WTC11 (cell line): Measurements from ENCODE around the gene ZNF714. TPM values are rescaled to one million over a fixed set of nuclear protein-coding genes. Genes with fewer than 3 reads are reported as not detected.

Experiments used
- ATAC-seq: fragments of 200-7000 bp; cut with Tn5 transposase; 2 replicates; pipeline ENCODE4 v1.10.0; 2021; ENCODE audit warnings: mild to moderate bottlenecking, moderate library complexity
- Bru-seq: library from RNA; stranded (reverse); fragments of 400-500 nt; gene quantifications from one replicate; lab custom pipeline; 2021; lab: Mats Ljungman, UMichigan
- CTCF ChIA-PET: fragments of 300-600 bp; sonication (Branson Sonifier 250); formaldehyde crosslinking; loops from one replicate; lab custom pipeline; 2021; ENCODE audit warnings: antibody characterized with exemption; lab: Charles Lee
- POLR2A ChIA-PET: fragments of 350-600 bp; sonication (Branson Sonifier 250); formaldehyde crosslinking; loops from one replicate; lab custom pipeline; 2021; ENCODE audit warnings: antibody characterized with exemption; lab: Charles Lee
- DNase-seq: peaks from one replicate; pipeline ENCODE4 v3.0.0; 2021; ENCODE audit warnings: low spot score
- H3K27ac Mint-ChIP-seq: 2 replicates; pipeline ENCODE4 v1.8.0; 2021; ENCODE audit warnings: mixed read lengths
- H3K27me3 Mint-ChIP-seq: 2 replicates; pipeline ENCODE4 v1.8.0; 2021; ENCODE audit warnings: low read depth, mild to moderate bottlenecking, moderate library complexity, mixed read lengths
- H3K36me3 Mint-ChIP-seq: 2 replicates; pipeline ENCODE4 v1.8.0; 2021; ENCODE audit warnings: mixed read lengths
- H3K4me1 Mint-ChIP-seq: 2 replicates; pipeline ENCODE4 v1.8.0; 2022; ENCODE audit warnings: mixed read lengths
- H3K4me3 Mint-ChIP-seq: 2 replicates; pipeline ENCODE4 v1.8.0; 2021; ENCODE audit warnings: mild to moderate bottlenecking, moderate library complexity, mixed read lengths
- H3K9me3 Mint-ChIP-seq: 2 replicates; pipeline ENCODE4 v1.8.0; 2021; ENCODE audit warnings: mixed read lengths
- CDX4 ChIP-seq: fragments of 250-450 bp; sonication (Bioruptor Pico); IDR thresholded peaks from 2 replicates; pipeline ENCODE4 v1.9.0; 2021; ENCODE audit warnings: moderate library complexity, mild to moderate bottlenecking, inconsistent platforms, borderline replicate concordance
- ESRRA ChIP-seq: sonication (generic); formaldehyde crosslinking; IDR thresholded peaks from 2 replicates; pipeline ENCODE4 v1.8.1; 2022; ENCODE audit warnings: mild to moderate bottlenecking, missing genetic modification reagents, borderline replicate concordance
- GABPB1 ChIP-seq: sonication (generic); formaldehyde crosslinking; IDR thresholded peaks from 2 replicates; pipeline ENCODE4 v1.8.1; 2023; ENCODE audit warnings: mild to moderate bottlenecking, missing genetic modification reagents
- GRHL2 ChIP-seq: fragments of 250-450 bp; sonication (Bioruptor Pico); IDR thresholded peaks from 2 replicates; pipeline ENCODE4 v1.8.0; 2022; ENCODE audit warnings: mild to moderate bottlenecking, moderate library complexity; ENCODE audit not compliant: insufficient replicate concordance, severe bottlenecking
- IRF1 ChIP-seq: sonication (generic); formaldehyde crosslinking; IDR thresholded peaks from 2 replicates; pipeline ENCODE4 v1.8.0; 2023; ENCODE audit warnings: missing genetic modification reagents
- IRF2 ChIP-seq: sonication (generic); formaldehyde crosslinking; IDR thresholded peaks from 2 replicates; pipeline ENCODE4 v1.8.0; 2022; ENCODE audit warnings: low read depth, missing genetic modification reagents, borderline replicate concordance
- JUN ChIP-seq: sonication (generic); formaldehyde crosslinking; IDR thresholded peaks from 2 replicates; pipeline ENCODE4 v1.8.0; 2023; ENCODE audit warnings: mild to moderate bottlenecking, missing genetic modification reagents
- KAT7 ChIP-seq: sonication (generic); formaldehyde crosslinking; IDR thresholded peaks from 2 replicates; pipeline ENCODE4 v1.8.1; 2023; ENCODE audit warnings: missing genetic modification reagents, mild to moderate bottlenecking, borderline replicate concordance
- NFATC4 ChIP-seq: fragments of 250-450 bp; sonication (Bioruptor Pico); IDR thresholded peaks from 2 replicates; pipeline ENCODE4 v1.9.0; 2021; ENCODE audit warnings: mild to moderate bottlenecking
- NFE2L1 ChIP-seq: sonication (generic); formaldehyde crosslinking; IDR thresholded peaks from 2 replicates; pipeline ENCODE4 v1.8.1; 2023; ENCODE audit warnings: missing genetic modification reagents
- NR2C2 ChIP-seq: sonication (generic); formaldehyde crosslinking; IDR thresholded peaks from 2 replicates; pipeline ENCODE4 v1.8.0; 2022; ENCODE audit warnings: mild to moderate bottlenecking, missing genetic modification reagents
- SMAD3 ChIP-seq: sonication (generic); formaldehyde crosslinking; IDR thresholded peaks from 2 replicates; pipeline ENCODE4 v1.8.0; 2022; ENCODE audit warnings: missing genetic modification reagents, mild to moderate bottlenecking, borderline replicate concordance
- SMAD4 ChIP-seq: sonication (generic); formaldehyde crosslinking; IDR thresholded peaks from 2 replicates; pipeline ENCODE4 v1.8.0; 2022; ENCODE audit warnings: mild to moderate bottlenecking, missing genetic modification reagents
- TCF7 ChIP-seq: sonication (generic); formaldehyde crosslinking; IDR thresholded peaks from 2 replicates; pipeline ENCODE4 v1.8.0; 2022; ENCODE audit warnings: mild to moderate bottlenecking, low read depth, missing genetic modification reagents, moderate library complexity
- TEAD4 ChIP-seq: sonication (generic); formaldehyde crosslinking; IDR thresholded peaks from 2 replicates; pipeline ENCODE4 v1.8.0; 2022; ENCODE audit warnings: mild to moderate bottlenecking, missing genetic modification reagents
- USF2 ChIP-seq: sonication (generic); formaldehyde crosslinking; IDR thresholded peaks from 2 replicates; pipeline ENCODE4 v1.8.1; 2023; ENCODE audit warnings: mild to moderate bottlenecking, missing genetic modification reagents, moderate library complexity
- ZBTB21 ChIP-seq: sonication (generic); formaldehyde crosslinking; IDR thresholded peaks from 2 replicates; pipeline ENCODE4 v1.8.1; 2023; ENCODE audit warnings: mild to moderate bottlenecking, missing genetic modification reagents, borderline replicate concordance
- ZNF121 ChIP-seq: sonication (generic); formaldehyde crosslinking; IDR thresholded peaks from 2 replicates; pipeline ENCODE4 v1.8.0; 2023; ENCODE audit warnings: missing genetic modification reagents
- ZNF219 ChIP-seq: sonication (generic); formaldehyde crosslinking; IDR thresholded peaks from 2 replicates; pipeline ENCODE4 v1.8.0; 2023; ENCODE audit warnings: missing genetic modification reagents, mild to moderate bottlenecking, borderline replicate concordance
- ZNF263 ChIP-seq: sonication (generic); formaldehyde crosslinking; IDR thresholded peaks from 2 replicates; pipeline ENCODE4 v1.8.1; 2022; ENCODE audit warnings: low read depth, mild to moderate bottlenecking, moderate library complexity, missing genetic modification reagents
- ZNF281 ChIP-seq: sonication (generic); formaldehyde crosslinking; IDR thresholded peaks from 2 replicates; pipeline ENCODE4 v1.8.0; 2023; ENCODE audit warnings: mild to moderate bottlenecking, missing genetic modification reagents
- ZNF317 ChIP-seq: sonication (generic); formaldehyde crosslinking; IDR thresholded peaks from 2 replicates; pipeline ENCODE4 v1.8.1; 2023; ENCODE audit warnings: low read depth, mild to moderate bottlenecking, moderate library complexity, missing genetic modification reagents, borderline replicate concordance
- ZNF416 ChIP-seq: fragments of 250-450 bp; sonication (Bioruptor Pico); IDR thresholded peaks from 2 replicates; pipeline ENCODE4 v1.9.0; 2021; ENCODE audit warnings: mild to moderate bottlenecking, inconsistent platforms
- ZSCAN18 ChIP-seq: fragments of 250-450 bp; sonication (Bioruptor Pico); IDR thresholded peaks from 2 replicates; pipeline ENCODE4 v2.1.2; 2022; ENCODE audit warnings: mild to moderate bottlenecking, moderate library complexity
- long read RNA-seq, 3 experiments: library from RNA in 1 of 3; library from capped mRNA in 1 of 3; library from polyadenylated mRNA in 1 of 3; unstranded in 2 of 3; stranded (forward) in 1 of 3; transcript quantifications; one replicate each; pipeline ENCODE4 v2.0.0, GENCODE V29; 2021
- total RNA-seq: library from RNA; stranded (reverse); gene quantifications from 3 replicates; pipeline ENCODE4 v1.2.3, GENCODE V29; 2021
- TF ChIP-seq, protein P1 (sequence below): sonication (generic); formaldehyde crosslinking; IDR thresholded peaks from 2 replicates; pipeline ENCODE4 v1.8.1; 2022; ENCODE audit warnings: missing genetic modification reagents, borderline replicate concordance
- TF ChIP-seq, protein P2 (sequence below): sonication (generic); formaldehyde crosslinking; IDR thresholded peaks from 2 replicates; pipeline ENCODE4 v1.8.1; 2022; ENCODE audit warnings: low read depth, missing genetic modification reagents, borderline replicate concordance

Gene ZNF714
- total RNA-seq (50.0 to 60.4 TPM (median 50.8 TPM) in 3 replicates), Bru-seq, nascent RNA (percentile 96 among the genes with signal in this experiment)
- long read RNA-seq, experiment 1, partial matches to known transcripts: 28 of 90 reads
- long read RNA-seq, experiment 1, other reads (novel, unspliced or antisense): 58 of 90 reads
- long read RNA-seq, experiment 2, partial matches to known transcripts: 2 of 23 reads
- long read RNA-seq, experiment 2, other reads (novel, unspliced or antisense): 20 of 23 reads
- long read RNA-seq, experiment 3, partial matches to known transcripts: 10 of 43 reads
- long read RNA-seq, experiment 3, other reads (novel, unspliced or antisense): 28 of 43 reads

- CTCF ChIA-PET: interaction anchor here (0.8 kb wide), 1 partner anchor 175 kb away, joined by 3 read pairs; no protein-coding TSS in a partner anchor
- POLR2A ChIA-PET: interaction anchor here (0.7 to 1.6 kb wide), 12 partner anchors 11 to 770 kb away, joined by 3 to 14 read pairs (median 4); partner anchors contain the start of genes ZNF430, ZNF431, ZNF626 and ZNF738
- peaks cover 30% of the 10 kb centered on the region for H3K36me3 Mint-ChIP-seq
- TF ChIP-seq NR2C2 (CRISPR knock-in tag) (no peak), ZSCAN18 (CRISPR knock-in tag) (no peak), KAT7 (CRISPR knock-in tag) (no peak; the same call in 1 of the 2 replicates), ZBTB21 (CRISPR knock-in tag) (no peak), USF2 (CRISPR knock-in tag) (no peak), ZNF416 (no peak), ZNF121 (CRISPR knock-in tag) (no peak), SMAD3 (CRISPR knock-in tag) (no peak), SMAD4 (no peak), NFE2L1 (peak; percentile 69; the same call in 1 of the 2 replicates), GRHL2 (CRISPR knock-in tag) (no peak), ZNF317 (CRISPR knock-in tag) (no peak), TEAD4 (CRISPR knock-in tag) (no peak), CDX4 (CRISPR knock-in tag) (no peak), GABPB1 (CRISPR knock-in tag) (0 out of 2 replicates have a peak, but pooled peaks have one; percentile 32), ZNF281 (no peak), TCF7 (CRISPR knock-in tag) (no peak), IRF1 (CRISPR knock-in tag) (no peak), ESRRA (CRISPR knock-in tag) (no peak), JUN (CRISPR knock-in tag) (no peak), ZNF219 (no peak), IRF2 (CRISPR knock-in tag) (no peak), ZNF263 (no peak), NFATC4 (CRISPR knock-in tag) (no peak)
- TF ChIP-seq, protein P1, sequence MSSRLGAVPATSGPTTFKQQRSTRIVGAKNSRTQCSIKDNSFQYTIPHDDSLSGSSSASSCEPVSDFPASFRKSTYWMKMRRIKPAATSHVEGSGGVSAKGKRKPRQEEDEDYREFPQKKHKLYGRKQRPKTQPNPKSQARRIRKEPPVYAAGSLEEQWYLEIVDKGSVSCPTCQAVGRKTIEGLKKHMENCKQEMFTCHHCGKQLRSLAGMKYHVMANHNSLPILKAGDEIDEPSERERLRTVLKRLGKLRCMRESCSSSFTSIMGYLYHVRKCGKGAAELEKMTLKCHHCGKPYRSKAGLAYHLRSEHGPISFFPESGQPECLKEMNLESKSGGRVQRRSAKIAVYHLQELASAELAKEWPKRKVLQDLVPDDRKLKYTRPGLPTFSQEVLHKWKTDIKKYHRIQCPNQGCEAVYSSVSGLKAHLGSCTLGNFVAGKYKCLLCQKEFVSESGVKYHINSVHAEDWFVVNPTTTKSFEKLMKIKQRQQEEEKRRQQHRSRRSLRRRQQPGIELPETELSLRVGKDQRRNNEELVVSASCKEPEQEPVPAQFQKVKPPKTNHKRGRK (CRISPR knock-in tag): no peak
- TF ChIP-seq, protein P2, sequence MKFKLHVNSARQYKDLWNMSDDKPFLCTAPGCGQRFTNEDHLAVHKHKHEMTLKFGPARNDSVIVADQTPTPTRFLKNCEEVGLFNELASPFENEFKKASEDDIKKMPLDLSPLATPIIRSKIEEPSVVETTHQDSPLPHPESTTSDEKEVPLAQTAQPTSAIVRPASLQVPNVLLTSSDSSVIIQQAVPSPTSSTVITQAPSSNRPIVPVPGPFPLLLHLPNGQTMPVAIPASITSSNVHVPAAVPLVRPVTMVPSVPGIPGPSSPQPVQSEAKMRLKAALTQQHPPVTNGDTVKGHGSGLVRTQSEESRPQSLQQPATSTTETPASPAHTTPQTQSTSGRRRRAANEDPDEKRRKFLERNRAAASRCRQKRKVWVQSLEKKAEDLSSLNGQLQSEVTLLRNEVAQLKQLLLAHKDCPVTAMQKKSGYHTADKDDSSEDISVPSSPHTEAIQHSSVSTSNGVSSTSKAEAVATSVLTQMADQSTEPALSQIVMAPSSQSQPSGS: no peak
These were observed at the start of gene ZNF714 for GRCh38 chr19:21082011-21082975. Gene ZNF714 (plus strand): TSS chr19:21082203. CDS start chr19:21098269, 16,066 bp downstream.

More at GRCh38 chr19:21082011-21082975, at the start of gene ZNF714:
- DNase-seq (peak; percentile 92), ATAC-seq (peak; percentile 98)
- peak within 1 kb of the TSS; percentile 100 for H3K4me3 Mint-ChIP-seq
- no peaks in the 10 kb centered on the region for H3K9me3 Mint-ChIP-seq
- peaks cover 35% of the 10 kb centered on the region for H3K4me1 Mint-ChIP-seq
- H3K27ac Mint-ChIP-seq: peak within 1 kb of the TSS; percentile 99
- no peaks in the 10 kb centered on the region for H3K27me3 Mint-ChIP-seq
